Measurements from ENCODE around the gene MOGAT3.
A peak's percentile ranks its signal among the peaks of the same experiment; 100 is the strongest.

MOGAT3 gene

GRCh38 chr7:101233907-101234547, 33.2 kb upstream of the MOGAT3 start:
- DNase-seq: no peak

- DNase-seq: peak; percentile 57
These were observed 31.5 kb upstream of the MOGAT3 start for GRCh38 chr7:101232141-101232850.

DNA sequence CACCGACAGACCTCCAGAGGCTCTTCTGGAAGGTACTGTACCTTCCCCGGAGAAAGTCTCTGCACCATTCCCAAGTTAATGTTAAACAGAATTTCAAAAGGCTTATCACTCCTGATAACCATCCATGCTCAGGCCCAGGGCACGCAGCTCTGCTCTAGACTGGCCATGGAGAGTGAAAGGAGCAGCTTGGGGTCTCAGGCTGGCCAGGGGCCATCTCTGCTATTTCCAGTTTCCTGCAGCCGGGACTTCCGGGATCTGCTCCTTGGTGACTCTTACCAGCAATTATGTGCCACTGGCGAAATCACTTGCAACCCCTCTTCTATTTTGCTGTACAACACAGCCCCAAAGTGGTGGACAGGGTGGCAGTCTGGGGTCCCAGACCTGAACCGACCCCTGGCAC, 30.8 kb upstream of the MOGAT3 start:
- DNase-seq: no peak

- DNase-seq: no peak
These were observed 25.9 kb upstream of the MOGAT3 start for GRCh38 chr7:101226721-101227120.

DNA sequence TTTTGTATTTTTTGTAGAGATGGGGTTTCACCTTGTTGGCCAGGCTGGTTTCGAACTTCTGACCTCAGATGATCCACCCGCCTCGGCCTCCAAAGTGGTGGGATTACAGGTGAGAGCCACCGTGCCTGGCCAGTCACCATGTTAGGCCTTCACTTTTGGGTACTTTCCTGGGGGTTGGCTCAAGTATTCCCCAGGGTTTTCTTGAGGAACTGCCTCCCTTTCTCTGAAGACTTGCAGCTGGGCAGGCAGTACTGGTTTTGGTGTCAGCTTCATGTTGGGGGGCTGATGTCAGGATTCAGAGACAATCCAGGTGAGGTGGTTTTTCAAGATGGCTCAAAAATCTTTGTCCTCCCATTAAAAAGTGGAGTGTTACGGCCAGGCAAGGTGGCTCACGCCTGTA, 24.8 kb upstream of the MOGAT3 start:
- no peak for DNase-seq

DNA sequence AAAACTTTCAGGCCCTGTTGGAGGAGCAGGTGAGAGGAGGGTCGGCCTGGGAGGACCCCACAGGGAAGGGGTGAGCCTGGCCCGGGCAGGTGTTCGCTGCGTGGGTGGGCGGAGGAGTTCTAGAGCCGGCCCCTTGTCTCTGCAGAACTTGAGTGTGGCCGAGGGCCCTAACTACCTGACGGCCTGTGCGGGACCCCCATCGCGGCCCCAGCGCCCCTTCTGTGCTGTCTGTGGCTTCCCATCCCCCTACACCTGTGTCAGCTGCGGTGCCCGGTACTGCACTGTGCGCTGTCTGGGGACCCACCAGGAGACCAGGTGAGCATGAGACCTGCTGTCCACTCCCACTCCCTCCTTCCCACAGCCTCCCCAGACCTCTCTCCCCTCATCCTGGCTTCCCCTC, 22.7 kb upstream of the MOGAT3 start:
- no peak for DNase-seq

GRCh38 chr7:101222275-101222830, 21.5 kb upstream of the MOGAT3 start:
- DNase-seq: no peak

DNA sequence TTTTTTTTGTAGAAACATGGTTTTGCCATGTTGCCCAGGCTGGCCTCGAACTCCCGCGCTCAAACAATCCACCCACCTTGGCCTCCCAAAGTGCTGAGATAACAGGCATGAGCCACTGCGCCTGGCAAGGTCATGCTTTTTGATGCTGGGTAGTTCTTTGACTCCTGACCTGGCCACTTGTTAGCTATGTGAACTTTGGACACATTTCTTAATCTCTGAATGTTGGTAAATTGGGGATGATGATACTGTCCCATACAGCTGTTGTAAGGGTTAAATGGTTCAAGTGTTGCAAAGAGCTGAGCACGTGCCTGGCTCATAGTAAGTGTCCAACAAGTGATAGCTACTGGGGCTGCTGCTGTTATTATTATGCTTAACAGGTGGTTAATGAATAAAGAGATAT, 19.5 kb upstream of the MOGAT3 start:
- no peak for DNase-seq

GRCh38 chr7:101218236-101219125, 17.6 kb upstream of the MOGAT3 start:
- DNase-seq: no peak

GRCh38 chr7:101217388-101218235, 16.8 kb upstream of the MOGAT3 start, which contains the start of the genes PLOD3 and ZNHIT1:
Gene PLOD3, minus strand, starts transcription at chr7:101217581. Its CDS starts 307 bp downstream, at chr7:101217274.
Gene ZNHIT1, plus strand, starts transcription at chr7:101218165. Its CDS starts 31 bp downstream, at chr7:101218196.
- peak; percentile 98 for DNase-seq

- no peak for DNase-seq
These were observed 16.1 kb upstream of the MOGAT3 start for GRCh38 chr7:101216860-101217387.

DNA sequence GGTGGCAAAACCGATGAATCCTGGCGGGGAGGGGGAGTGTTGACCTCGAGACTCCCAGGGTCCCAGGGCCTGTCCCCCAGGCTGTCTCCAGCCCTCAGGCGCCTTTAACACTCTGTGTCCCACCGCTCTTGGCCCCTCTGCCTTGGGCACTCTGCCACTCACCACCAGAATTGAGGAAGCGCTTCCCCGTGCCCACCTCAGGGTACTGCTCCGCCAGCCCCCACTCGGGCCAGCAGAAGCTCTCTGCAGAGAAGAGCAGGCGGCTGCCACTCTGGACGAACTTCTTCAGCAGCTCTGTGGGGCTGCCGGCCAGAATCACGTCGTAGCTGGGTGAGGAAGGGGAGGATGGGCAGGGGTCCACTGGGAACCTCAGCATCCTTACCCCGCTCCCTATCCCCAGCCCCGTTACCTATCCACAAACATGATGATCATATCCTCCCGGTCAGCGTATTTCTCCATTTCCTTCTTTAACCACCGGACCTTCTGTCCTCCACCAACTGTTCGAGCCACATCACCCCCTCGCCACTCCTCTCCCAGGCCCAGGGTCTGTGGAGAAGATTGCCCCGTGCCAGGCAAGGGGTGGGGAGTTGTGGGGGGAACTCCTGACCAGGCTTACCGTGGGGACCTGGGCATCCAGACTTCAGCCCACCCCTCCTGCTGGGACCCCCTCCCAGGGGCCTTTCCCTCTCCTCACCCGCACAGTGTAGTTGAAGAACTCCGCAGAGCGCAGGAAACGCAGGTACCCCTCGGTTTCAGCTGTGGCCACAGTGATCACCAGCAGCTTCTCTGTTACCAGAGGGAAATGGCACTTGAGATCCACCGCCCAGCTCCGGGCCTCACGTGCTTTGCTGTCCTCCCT, 15.4 kb upstream of the MOGAT3 start:
- DNase-seq: no peak

GRCh38 chr7:101212014-101212413, 11.2 kb upstream of the MOGAT3 start:
- DNase-seq: no peak

DNA sequence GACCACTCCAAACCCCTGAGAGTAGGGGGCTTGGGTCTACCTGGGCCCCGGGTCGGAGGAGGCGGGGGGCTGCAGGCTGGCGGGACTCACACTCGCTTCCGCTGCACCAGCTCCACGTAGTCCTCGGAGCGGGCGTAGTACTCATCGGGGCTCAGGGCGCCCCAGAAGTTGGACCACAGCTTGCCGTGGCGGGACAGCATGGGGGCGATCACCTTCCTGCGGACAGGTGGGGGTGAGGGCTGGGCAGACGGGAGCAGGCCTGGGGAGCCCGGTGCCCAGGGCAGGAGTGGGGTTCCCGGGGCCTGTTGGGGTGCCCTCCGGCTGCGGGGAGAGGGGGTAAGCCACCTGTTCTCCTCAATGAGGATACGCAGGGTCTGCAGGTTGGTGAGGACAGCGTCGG, 10.7 kb upstream of the MOGAT3 start:
- DNase-seq: no peak

GRCh38 chr7:101210143-101210542, 9.3 kb upstream of the MOGAT3 start:
- no peak for DNase-seq

- DNase-seq: no peak
These were observed 8.0 kb upstream of the MOGAT3 start for GRCh38 chr7:101208794-101209193.

GRCh38 chr7:101207459-101207858, 6.6 kb upstream of the MOGAT3 start:
- DNase-seq: no peak

DNA sequence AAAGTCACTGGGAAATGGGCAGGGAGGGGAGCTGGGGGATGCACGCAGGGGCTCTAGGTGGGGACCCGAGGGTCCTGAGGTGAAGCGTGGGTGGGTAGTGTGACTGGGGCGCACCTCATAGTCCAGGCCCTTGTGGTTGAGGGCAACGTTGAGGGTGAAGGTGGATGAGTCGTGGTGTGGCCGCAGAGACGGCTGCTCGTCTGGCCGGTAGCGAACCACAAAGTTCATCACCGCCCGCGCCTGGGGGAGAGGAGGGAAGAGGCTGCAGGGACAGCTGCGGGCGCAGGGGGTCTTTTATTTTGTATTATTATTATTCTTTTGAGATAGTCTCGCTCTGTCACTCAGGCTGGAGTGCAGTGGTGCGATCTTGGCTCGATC, 5.8 kb upstream of the MOGAT3 start:
- DNase-seq: no peak

DNA sequence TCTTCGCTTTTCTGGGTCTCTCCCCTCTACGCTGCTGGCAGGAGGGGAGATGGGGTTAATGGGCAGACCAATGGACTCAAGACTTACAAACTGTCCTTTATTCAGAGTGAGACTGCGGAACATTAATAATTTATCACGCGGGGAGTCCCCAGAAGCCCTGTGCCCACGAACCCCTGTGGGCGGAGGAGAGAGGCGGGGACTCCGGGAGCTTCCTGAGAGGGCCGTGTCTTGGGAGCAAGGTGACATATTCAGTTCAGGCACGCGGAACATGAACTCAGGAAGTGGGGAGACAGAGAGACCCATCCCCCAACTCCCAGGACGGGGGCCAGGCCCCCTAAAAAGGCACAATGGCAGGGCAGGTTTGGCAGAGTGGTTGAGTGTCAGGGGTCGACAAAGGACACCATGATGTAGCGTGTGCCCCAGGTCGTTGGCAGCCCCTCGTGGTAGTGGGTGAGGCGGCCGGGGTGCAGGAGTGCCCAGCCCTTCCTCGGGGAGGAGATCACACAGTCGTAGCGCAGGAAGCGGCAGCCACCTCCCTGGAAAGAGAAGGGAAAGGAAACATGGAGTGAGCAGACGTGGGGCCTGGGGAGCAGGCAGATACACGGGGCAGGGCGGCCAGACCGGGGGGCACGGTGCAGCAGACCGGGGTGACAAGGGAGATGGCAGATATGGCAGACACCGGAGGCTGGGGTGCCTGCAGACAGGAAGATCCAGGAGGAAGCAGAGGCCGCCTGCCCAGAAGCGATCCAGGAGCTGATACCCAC, 5.2 kb upstream of the MOGAT3 start:
- DNase-seq: no peak

Measured in NCI-H526 treated with DMSO at 0.1 percent for 48 hours (cell line).